Measurements from ENCODE around the gene MUSK. TPM values are rescaled to one million over a fixed set of nuclear protein-coding genes. Genes with fewer than 3 reads are reported as not detected.

The MUSK gene
- total RNA-seq, 1 donor from 2014 or later: not detected

GRCh38 chr9:110752766-110753165 lies 84.2 kb downstream of the MUSK start:
- intact Hi-C loops (cut with micrococcal nuclease): no loop called here

GRCh38 chr9:110753731-110754231 lies 85.2 kb downstream of the MUSK start:
- H3K4me1 Mint-ChIP-seq (ENCODE audit: low read depth): no peaks in the 10 kb centered on the region
- H3K4me3 Mint-ChIP-seq: no peak overlapping the region
- peaks cover 5% of the 10 kb centered on the region for H3K9me3 Mint-ChIP-seq
- no peaks in the 10 kb centered on the region for H3K27me3 Mint-ChIP-seq (ENCODE audit: insufficient read depth)
- H3K36me3 Mint-ChIP-seq (ENCODE audit: low read depth): no peaks in the 10 kb centered on the region
- no peak for DNase-seq (ENCODE audit: low spot score)
- intact Hi-C loops (cut with micrococcal nuclease): no loop called here
- H3K27ac Mint-ChIP-seq: no peak overlapping the region

More at GRCh38 chr9:110752766-110753165, 84.2 kb downstream of the MUSK start:
- no peak for DNase-seq (ENCODE audit: low spot score)
- Mint-ChIP-seq H3K36me3 (ENCODE audit: low read depth) (no peaks in the 10 kb centered on the region), H3K27me3 (ENCODE audit: insufficient read depth) (no peaks in the 10 kb centered on the region), H3K9me3 (peaks cover 5% of the 10 kb centered on the region), H3K27ac (no peak overlapping the region), H3K4me3 (no peak overlapping the region), H3K4me1 (ENCODE audit: low read depth) (no peaks in the 10 kb centered on the region)

GRCh38 chr9:110755179-110755578 lies 86.6 kb downstream of the MUSK start:
- Mint-ChIP-seq H3K27me3 (ENCODE audit: insufficient read depth) (no peaks in the 10 kb centered on the region), H3K4me1 (ENCODE audit: low read depth) (no peaks in the 10 kb centered on the region), H3K4me3 (no peak overlapping the region), H3K36me3 (ENCODE audit: low read depth) (no peaks in the 10 kb centered on the region), H3K27ac (no peak overlapping the region), H3K9me3 (peaks cover 5% of the 10 kb centered on the region)
- DNase-seq (ENCODE audit: low spot score): no peak
- intact Hi-C loops (cut with micrococcal nuclease): no loop called here

GRCh38 chr9:110758201-110758600 lies 89.6 kb downstream of the MUSK start:
- Mint-ChIP-seq H3K9me3 (no peaks in the 10 kb centered on the region), H3K27me3 (ENCODE audit: insufficient read depth) (no peaks in the 10 kb centered on the region), H3K27ac (no peak overlapping the region), H3K36me3 (ENCODE audit: low read depth) (no peaks in the 10 kb centered on the region), H3K4me1 (ENCODE audit: low read depth) (no peaks in the 10 kb centered on the region), H3K4me3 (no peak overlapping the region)
- intact Hi-C loops (cut with micrococcal nuclease): no loop called here
- DNase-seq (ENCODE audit: low spot score): no peak

- Mint-ChIP-seq H3K27ac (no peak overlapping the region), H3K4me3 (no peak overlapping the region), H3K4me1 (ENCODE audit: low read depth) (no peaks in the 10 kb centered on the region), H3K9me3 (no peaks in the 10 kb centered on the region), H3K36me3 (ENCODE audit: low read depth) (no peaks in the 10 kb centered on the region), H3K27me3 (ENCODE audit: insufficient read depth) (no peaks in the 10 kb centered on the region)
- intact Hi-C loops (cut with micrococcal nuclease): no loop called here
- DNase-seq (ENCODE audit: low spot score): no peak
Measured at GRCh38 chr9:110762783-110763182, 94.2 kb downstream of the MUSK start.

GRCh38 chr9:110763568-110763967 lies 95.0 kb downstream of the MUSK start:
- no peak for DNase-seq (ENCODE audit: low spot score)

GRCh38 chr9:110764006-110764405 lies 95.4 kb downstream of the MUSK start:
- H3K36me3 Mint-ChIP-seq (ENCODE audit: low read depth): no peaks in the 10 kb centered on the region

More at GRCh38 chr9:110763568-110763967, 95.0 kb downstream of the MUSK start:
- intact Hi-C loops (cut with micrococcal nuclease): no loop called here
- no peaks in the 10 kb centered on the region for H3K36me3 Mint-ChIP-seq (ENCODE audit: low read depth)
- no peak overlapping the region for H3K27ac Mint-ChIP-seq
- H3K9me3 Mint-ChIP-seq: no peaks in the 10 kb centered on the region
- no peaks in the 10 kb centered on the region for H3K27me3 Mint-ChIP-seq (ENCODE audit: insufficient read depth)
- no peak overlapping the region for H3K4me3 Mint-ChIP-seq
- no peaks in the 10 kb centered on the region for H3K4me1 Mint-ChIP-seq (ENCODE audit: low read depth)

GRCh38 chr9:110765926-110766325 lies 97.3 kb downstream of the MUSK start:
- no peak for DNase-seq (ENCODE audit: low spot score)
- H3K36me3 Mint-ChIP-seq (ENCODE audit: low read depth): no peaks in the 10 kb centered on the region
- H3K9me3 Mint-ChIP-seq: no peaks in the 10 kb centered on the region
- no peaks in the 10 kb centered on the region for H3K27me3 Mint-ChIP-seq (ENCODE audit: insufficient read depth)
- no peaks in the 10 kb centered on the region for H3K4me1 Mint-ChIP-seq (ENCODE audit: low read depth)
- intact Hi-C loops (cut with micrococcal nuclease): no loop called here
- no peak overlapping the region for H3K27ac Mint-ChIP-seq
- no peak overlapping the region for H3K4me3 Mint-ChIP-seq

More at GRCh38 chr9:110764006-110764405, 95.4 kb downstream of the MUSK start:
- H3K9me3 Mint-ChIP-seq: no peaks in the 10 kb centered on the region
- H3K27ac Mint-ChIP-seq: no peak overlapping the region
- H3K4me3 Mint-ChIP-seq: no peak overlapping the region
- intact Hi-C loops (cut with micrococcal nuclease): no loop called here
- no peaks in the 10 kb centered on the region for H3K27me3 Mint-ChIP-seq (ENCODE audit: insufficient read depth)
- no peak for DNase-seq (ENCODE audit: low spot score)
- H3K4me1 Mint-ChIP-seq (ENCODE audit: low read depth): no peaks in the 10 kb centered on the region

- no peaks in the 10 kb centered on the region for H3K4me1 Mint-ChIP-seq (ENCODE audit: low read depth)
- no peaks in the 10 kb centered on the region for H3K27me3 Mint-ChIP-seq (ENCODE audit: insufficient read depth)
- no peak overlapping the region for H3K4me3 Mint-ChIP-seq
- no peaks in the 10 kb centered on the region for H3K9me3 Mint-ChIP-seq
- intact Hi-C loops (cut with micrococcal nuclease): no loop called here
- DNase-seq (ENCODE audit: low spot score): no peak
- H3K36me3 Mint-ChIP-seq (ENCODE audit: low read depth): no peaks in the 10 kb centered on the region
- no peak overlapping the region for H3K27ac Mint-ChIP-seq
Measured at GRCh38 chr9:110767559-110768063, 99.0 kb downstream of the MUSK start.

- H3K4me3 Mint-ChIP-seq: no peak overlapping the region
Measured at GRCh38 chr9:110768886-110769285, 100.3 kb downstream of the MUSK start.

GRCh38 chr9:110769667-110770066 lies 101.1 kb downstream of the MUSK start:
- Mint-ChIP-seq H3K27me3 (ENCODE audit: insufficient read depth) (no peaks in the 10 kb centered on the region), H3K27ac (no peak overlapping the region), H3K4me3 (no peak overlapping the region), H3K9me3 (no peaks in the 10 kb centered on the region), H3K4me1 (ENCODE audit: low read depth) (no peaks in the 10 kb centered on the region), H3K36me3 (ENCODE audit: low read depth) (no peaks in the 10 kb centered on the region)
- DNase-seq (ENCODE audit: low spot score): no peak
- intact Hi-C loops (cut with micrococcal nuclease): no loop called here

More at GRCh38 chr9:110768886-110769285, 100.3 kb downstream of the MUSK start:
- intact Hi-C loops (cut with micrococcal nuclease): no loop called here
- Mint-ChIP-seq H3K4me1 (ENCODE audit: low read depth) (no peaks in the 10 kb centered on the region), H3K9me3 (no peaks in the 10 kb centered on the region), H3K27me3 (ENCODE audit: insufficient read depth) (no peaks in the 10 kb centered on the region), H3K36me3 (ENCODE audit: low read depth) (no peaks in the 10 kb centered on the region), H3K27ac (no peak overlapping the region)
- DNase-seq (ENCODE audit: low spot score): no peak

GRCh38 chr9:110775724-110776123 lies 107.1 kb downstream of the MUSK start:
- intact Hi-C loops (cut with micrococcal nuclease): no loop called here
- Mint-ChIP-seq H3K4me3 (no peak overlapping the region), H3K4me1 (ENCODE audit: low read depth) (no peaks in the 10 kb centered on the region), H3K27ac (no peak overlapping the region), H3K27me3 (ENCODE audit: insufficient read depth) (no peaks in the 10 kb centered on the region), H3K36me3 (ENCODE audit: low read depth) (no peaks in the 10 kb centered on the region), H3K9me3 (no peaks in the 10 kb centered on the region)
- DNase-seq (ENCODE audit: low spot score): no peak

- intact Hi-C loops (cut with micrococcal nuclease): no loop called here
- H3K36me3 Mint-ChIP-seq (ENCODE audit: low read depth): no peaks in the 10 kb centered on the region
- no peaks in the 10 kb centered on the region for H3K27me3 Mint-ChIP-seq (ENCODE audit: insufficient read depth)
- H3K4me3 Mint-ChIP-seq: no peak overlapping the region
- H3K4me1 Mint-ChIP-seq (ENCODE audit: low read depth): no peaks in the 10 kb centered on the region
- H3K27ac Mint-ChIP-seq: no peak overlapping the region
- no peaks in the 10 kb centered on the region for H3K9me3 Mint-ChIP-seq
- DNase-seq (ENCODE audit: low spot score): no peak
Measured at GRCh38 chr9:110776221-110776620, 107.6 kb downstream of the MUSK start.

All from activated T-helper 1 cell treated with anti-CD3 and anti-CD28 coated beads, Interleukin-12 subunit alpha, Interleukin-12 subunit beta, Interleukin-2, Interleukin-4 antibody, amounts not matched to agents 30 ng/mL and 10 ng/mL and 1 ng/mL, durations not matched to agents 14 hours and 24 hours and 36 hours (primary cell).